Breast epithelium (tissue), 4 donors: ENCODE data around the gene CYFIP1. TPM values are rescaled to one million over a fixed set of nuclear protein-coding genes. Genes with fewer than 3 reads are reported as not detected.

ENCODE experiments used
- DNase-seq, 2 donors: peaks; one replicate each; pipeline ENCODE4 v3.0.0-alpha.2; 2019; ENCODE audit warnings: low spot score in 2 of 2
- H3K27ac ChIP-seq, 2 donors: fragments of 200-600 bp; sonication (generic) in 1 of 2; one replicate each; pipeline ENCODE4 v1.5.1; 2016 to 2019; ENCODE audit warnings: mild to moderate bottlenecking in 1 of 2
- H3K27me3 ChIP-seq, 2 donors: fragments of 200-600 bp; sonication (generic) in 1 of 2; one replicate each; pipeline versions ENCODE4 v1.5.1 to v1.6.0; 2017 to 2019; ENCODE audit warnings: control low read depth in 1 of 2, mild to moderate bottlenecking in 1 of 2
- H3K36me3 ChIP-seq: fragments of 200-600 bp; one replicate; pipeline ENCODE4 v1.5.1; 2019
- H3K4me1 ChIP-seq, 2 donors: fragments of 200-600 bp; sonication (generic); one replicate each; pipeline ENCODE4 v1.5.1; 2016 to 2019; ENCODE audit warnings: control low read depth in 1 of 2
- H3K4me3 ChIP-seq, 3 donors: fragments of 200-600 bp; sonication (generic); 1 replicate in 2 of 3; 2 replicates in 1 of 3; pipeline ENCODE4 v1.5.1; 2016 to 2019; ENCODE audit warnings: mild to moderate bottlenecking in 3 of 3, moderate library complexity in 2 of 3
- H3K9me3 ChIP-seq, 2 donors: fragments of 200-600 bp; sonication (generic) in 1 of 2; one replicate each; pipeline ENCODE4 v1.5.1; 2016 to 2019; ENCODE audit warnings: control low read depth in 1 of 2
- CTCF ChIP-seq, 3 donors: fragments of 450-650 bp; IDR thresholded peaks; one replicate each; pipeline ENCODE4 v1.5.1; 2016 to 2017; ENCODE audit warnings: antibody characterized with exemption in 3 of 3, mild to moderate bottlenecking in 3 of 3, moderate library complexity in 3 of 3
- POLR2A ChIP-seq: fragments of 450-650 bp; IDR thresholded peaks from one replicate; pipeline ENCODE4 v1.6.1; 2016; ENCODE audit warnings: antibody characterized with exemption, mild to moderate bottlenecking, moderate library complexity
- POLR2AphosphoS5 ChIP-seq, 3 donors: sonication (generic); formaldehyde crosslinking; IDR thresholded peaks; one replicate each; pipeline ENCODE4 v1.6.1; 2017; ENCODE audit warnings: antibody characterized with exemption in 3 of 3
- intact Hi-C: fragments of 100-400 bp; cut with DNase I; formaldehyde crosslinking; loops from one replicate; pipeline ENCODE4 v1.15.1; 2023; ENCODE audit warnings: low total_unique reads
- total RNA-seq, 3 donors: library from RNA; depleted of rRNA; stranded (reverse); fragments of >200 nt; gene quantifications; one replicate each; pipeline ENCODE4 v1.1.0, GENCODE V29; 2016

Gene CYFIP1
- total RNA-seq, 3 donors from 2014 or later: 97.9 to 128 (median 124) TPM

- H3K9me3 ChIP-seq: no peaks in the 10 kb centered on the region
- no peak for DNase-seq
- TF ChIP-seq CTCF (IDR thresholded peaks at IDR 0.05): no peak
- TF ChIP-seq POLR2AphosphoS5 (IDR thresholded peaks at IDR 0.05): no peak
- TF ChIP-seq POLR2A: no peak
- no peaks in the 10 kb centered on the region for H3K4me1 ChIP-seq
- no peaks in the 10 kb centered on the region for H3K36me3 ChIP-seq
- intact Hi-C loops: no loop called here
- no peak overlapping the region for H3K27ac ChIP-seq
- H3K27me3 ChIP-seq: no peaks in the 10 kb centered on the region
- H3K4me3 ChIP-seq: no peak overlapping the region
Measured at GRCh38 chr15:23003736-23004135, 23.6 kb upstream of the CYFIP1 start.

- Histone ChIP-seq H3K4me1 (no peaks in the 10 kb centered on the region), H3K36me3 (no peaks in the 10 kb centered on the region), H3K4me3 (no peak overlapping the region), H3K9me3 (no peaks in the 10 kb centered on the region), H3K27ac (no peak overlapping the region), H3K27me3 (no peaks in the 10 kb centered on the region)
- intact Hi-C loops: no loop called here
- no peak for TF ChIP-seq POLR2A
- TF ChIP-seq POLR2AphosphoS5 (IDR thresholded peaks at IDR 0.05): no peak
- no peak for TF ChIP-seq CTCF (IDR thresholded peaks at IDR 0.05)
- DNase-seq: no peak
Measured at GRCh38 chr15:23002920-23003319, 22.8 kb upstream of the CYFIP1 start.

- TF ChIP-seq POLR2A: no peak
- TF ChIP-seq CTCF (IDR thresholded peaks at IDR 0.05): no peak
- TF ChIP-seq POLR2AphosphoS5 (IDR thresholded peaks at IDR 0.05): no peak
- intact Hi-C loops: no loop called here
- Histone ChIP-seq H3K4me3 (no peak overlapping the region), H3K36me3 (no peaks in the 10 kb centered on the region), H3K9me3 (no peaks in the 10 kb centered on the region), H3K27me3 (no peaks in the 10 kb centered on the region), H3K4me1 (no peaks in the 10 kb centered on the region), H3K27ac (no peak overlapping the region)
- DNase-seq: no peak
Measured at GRCh38 chr15:22995795-22996194, 15.6 kb upstream of the CYFIP1 start.

GRCh38 chr15:22992024-22992326, 11.8 kb upstream of the CYFIP1 start:
- no peaks in the 10 kb centered on the region for H3K27me3 ChIP-seq
- H3K9me3 ChIP-seq: no peaks in the 10 kb centered on the region
- H3K27ac ChIP-seq: no peak overlapping the region
- intact Hi-C loops: no loop called here
- H3K36me3 ChIP-seq: no peaks in the 10 kb centered on the region
- TF ChIP-seq POLR2A (no peak), POLR2AphosphoS5 (IDR thresholded peaks at IDR 0.05) (no peak), CTCF (IDR thresholded peaks at IDR 0.05) (no peak)
- no peak overlapping the region for H3K4me3 ChIP-seq
- no peak for DNase-seq
- H3K4me1 ChIP-seq: no peaks in the 10 kb centered on the region

GRCh38 chr15:22989576-22990477, 9.7 kb upstream of the CYFIP1 start:
- DNase-seq: no peak

More at GRCh38 chr15:22989576-22990477, 9.7 kb upstream of the CYFIP1 start:
- H3K27ac ChIP-seq: no peak overlapping the region
- no peaks in the 10 kb centered on the region for H3K36me3 ChIP-seq
- H3K27me3 ChIP-seq: no peaks in the 10 kb centered on the region
- H3K9me3 ChIP-seq: no peaks in the 10 kb centered on the region
- H3K4me3 ChIP-seq: no peak overlapping the region
- TF ChIP-seq POLR2A (no peak), CTCF (IDR thresholded peaks at IDR 0.05) (no peak), POLR2AphosphoS5 (IDR thresholded peaks at IDR 0.05) (no peak)
- intact Hi-C loops: no loop called here
- no peaks in the 10 kb centered on the region for H3K4me1 ChIP-seq
